Subcutaneous adipose tissue (tissue), 4 donors: ENCODE results near the gene CSNK1A1. TPM values are rescaled to one million over a fixed set of nuclear protein-coding genes. Genes with fewer than 3 reads are reported as not detected.

Experiments
- CTCF ChIP-seq: fragments of 450-650 bp; IDR thresholded peaks from one replicate; pipeline ENCODE4 v1.5.1; 2016; ENCODE audit warnings: low read depth, mild to moderate bottlenecking, control low read depth, antibody characterized with exemption, moderate library complexity
- total RNA-seq, 4 donors: library from RNA; depleted of rRNA; stranded (reverse); fragments of >200 nt; gene quantifications; one replicate each; pipeline ENCODE4 v1.1.0, GENCODE V29; 2016

Gene CSNK1A1
- total RNA-seq, 4 donors from 2014 or later: 149 to 210 (median 162) TPM

- TF ChIP-seq CTCF: no peak
Observed at GRCh38 chr5:149456597-149457392, 94.4 kb downstream of the CSNK1A1 start.

DNA sequence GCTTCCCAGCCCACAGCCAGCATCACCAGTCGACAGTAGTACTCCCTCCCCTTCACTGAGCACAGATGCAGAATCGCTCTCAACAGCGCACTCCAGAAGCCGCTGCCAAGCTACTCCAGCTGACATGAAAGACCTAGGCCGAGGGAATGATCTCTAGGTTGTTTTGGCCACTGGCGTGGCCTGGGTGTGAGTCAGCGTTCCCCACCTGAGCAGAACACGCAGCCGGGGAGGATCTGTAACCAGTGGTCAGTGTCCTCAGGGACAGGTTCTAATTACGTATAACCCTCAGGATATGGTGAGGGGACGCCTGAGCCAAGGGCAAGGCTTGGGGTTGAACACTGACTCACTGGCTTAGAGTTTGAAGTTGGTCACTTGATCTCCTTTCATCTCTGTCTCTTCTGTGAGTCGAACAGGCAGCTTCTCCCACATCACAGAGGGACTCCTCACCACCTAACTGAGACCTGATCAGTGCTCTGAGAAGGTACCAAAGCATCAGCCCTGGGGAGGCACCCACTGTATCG lies 95.3 kb downstream of the CSNK1A1 start:
- no peak for TF ChIP-seq CTCF

DNA sequence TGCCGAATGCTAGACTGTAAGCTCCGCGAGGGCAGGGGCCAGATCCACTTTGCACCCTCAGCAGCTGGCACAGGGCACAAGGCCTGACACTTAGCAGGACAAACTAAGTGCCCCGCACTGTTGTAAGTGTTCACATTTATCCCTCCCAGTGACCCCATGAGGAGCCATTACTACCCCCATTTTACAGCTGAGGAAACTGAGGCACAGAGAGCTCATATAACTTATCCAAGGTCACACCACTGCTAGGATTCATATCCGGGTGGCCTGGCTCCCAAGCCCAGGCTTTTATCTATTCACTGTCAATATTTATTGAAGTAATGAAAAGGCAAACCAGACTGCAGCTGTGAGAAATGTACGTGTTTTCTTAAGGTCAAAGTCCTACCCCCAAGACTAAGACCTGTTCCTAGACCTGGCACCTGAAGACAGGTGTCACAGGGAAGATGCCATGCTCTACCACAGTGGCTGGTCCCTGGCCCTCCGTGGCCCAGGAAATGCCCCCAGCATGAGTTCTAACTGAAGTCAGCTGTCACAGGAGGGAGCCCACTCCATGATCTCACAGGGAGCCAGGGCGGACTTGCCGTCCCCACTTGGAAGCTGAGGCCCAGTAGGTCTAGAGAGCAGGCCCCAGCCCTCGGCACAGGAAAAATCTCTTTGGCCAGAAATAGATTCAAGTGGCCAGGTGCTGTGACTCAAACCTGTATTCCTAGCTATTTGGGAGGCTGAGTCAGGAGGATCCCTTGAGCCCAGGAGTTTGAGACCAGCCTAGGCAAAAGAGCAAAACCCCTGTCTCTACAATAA lies 97.4 kb downstream of the CSNK1A1 start:
- no peak for TF ChIP-seq CTCF

DNA sequence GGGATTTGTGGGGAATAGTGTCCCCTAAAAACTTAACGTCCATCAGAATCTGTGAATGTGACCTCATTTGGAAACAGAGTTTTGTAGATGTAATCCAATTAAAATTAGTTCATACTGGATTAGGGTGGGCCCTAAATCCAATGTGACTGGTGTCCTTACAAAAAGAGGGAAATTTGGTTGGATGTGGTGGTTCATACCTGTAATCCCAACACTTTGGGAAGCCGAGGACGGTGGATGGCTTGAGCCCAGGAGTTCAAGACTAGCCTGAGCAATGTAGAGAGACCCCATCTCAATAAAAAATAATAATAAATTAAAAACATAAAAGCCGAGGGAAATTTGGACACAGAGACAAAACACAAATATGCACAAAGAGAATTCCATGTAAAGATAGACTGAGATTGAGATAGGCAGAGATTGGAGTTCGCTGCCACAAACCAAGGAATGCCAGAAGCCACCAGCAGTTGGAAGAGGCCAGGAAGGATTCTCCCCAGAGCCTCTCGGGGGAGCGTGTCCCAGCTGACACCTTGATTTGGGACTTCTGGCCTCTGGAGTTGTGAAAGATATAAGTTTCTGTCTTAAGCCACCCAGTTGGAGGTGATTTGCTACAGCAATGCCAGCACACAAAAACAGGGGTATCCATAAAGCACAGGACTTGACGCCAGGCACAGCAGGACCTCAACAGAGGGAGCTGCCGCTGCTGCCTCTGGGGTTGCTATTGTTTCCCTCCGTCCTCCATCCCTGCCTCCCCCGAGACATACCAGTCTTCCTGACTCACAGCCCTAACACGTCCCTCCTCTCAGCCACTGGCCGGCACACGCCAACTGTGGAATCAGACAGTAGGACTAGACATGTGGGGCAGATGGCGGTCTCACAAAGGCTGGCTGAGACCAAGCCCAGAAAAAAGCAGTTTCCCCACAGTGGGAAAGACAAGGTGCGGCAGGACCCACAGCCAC lies 98.3 kb downstream of the CSNK1A1 start:
- no peak for TF ChIP-seq CTCF

DNA sequence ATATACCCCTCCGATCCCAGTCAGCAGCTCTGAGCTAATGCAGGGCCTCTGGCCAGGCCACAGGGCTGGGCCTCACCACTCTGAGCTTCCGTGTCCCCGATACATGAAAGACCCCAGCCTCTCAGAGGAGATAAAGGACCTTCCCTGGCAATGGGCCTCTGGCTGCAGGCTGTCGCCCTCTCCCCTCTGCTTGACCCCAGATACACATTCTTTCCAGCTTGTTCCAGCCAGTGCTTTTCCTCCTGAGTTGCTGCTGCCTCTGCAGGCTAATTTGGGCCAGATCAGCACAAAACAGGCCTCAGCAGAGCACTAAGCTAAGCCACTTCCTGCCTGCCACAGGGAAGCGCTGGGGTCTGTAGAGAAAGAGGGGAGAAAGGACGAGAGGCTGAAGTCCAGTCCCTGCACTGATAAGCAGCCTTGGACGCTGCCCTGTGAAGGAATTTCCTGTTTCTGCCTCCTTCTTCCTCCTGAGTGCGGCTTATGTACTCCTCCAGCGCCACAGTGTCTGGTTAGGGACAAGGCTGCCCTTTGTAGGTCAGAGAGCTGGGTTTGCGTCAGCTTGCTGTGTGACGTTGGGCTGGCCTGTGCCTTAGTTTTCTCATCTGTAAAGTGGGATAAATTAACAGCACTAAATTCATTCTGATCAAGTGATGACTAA lies 99.1 kb downstream of the CSNK1A1 start:
- no peak for TF ChIP-seq CTCF

DNA sequence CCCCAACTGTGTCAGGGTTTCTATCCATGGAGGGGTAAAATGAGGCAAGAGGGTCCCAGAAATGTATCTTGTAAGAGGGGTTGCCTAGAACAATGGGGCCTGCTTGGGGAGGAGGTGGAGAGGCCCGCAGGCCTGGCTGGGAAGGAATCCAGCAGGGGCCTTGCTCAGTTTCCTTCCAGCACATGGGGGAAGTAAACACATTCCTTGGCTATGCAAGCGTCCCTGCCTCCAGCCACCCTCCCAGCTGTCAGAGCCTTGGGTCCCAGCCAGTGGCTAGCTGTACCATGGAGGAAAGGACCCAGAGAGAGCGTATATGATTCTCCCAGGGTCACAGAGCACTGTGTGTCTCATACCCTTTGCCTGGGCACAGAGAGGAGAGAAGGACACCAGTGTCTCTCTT lies 101.0 kb downstream of the CSNK1A1 start:
- TF ChIP-seq CTCF: no peak
